ENCODE data around the gene ANAPC7.
"Not testable (repeated sequence)": the region's sequence is repeated elsewhere in the genome, so short reads cannot be mapped to it uniquely, and the experiment has no call there.

ANAPC7 gene

DNA sequence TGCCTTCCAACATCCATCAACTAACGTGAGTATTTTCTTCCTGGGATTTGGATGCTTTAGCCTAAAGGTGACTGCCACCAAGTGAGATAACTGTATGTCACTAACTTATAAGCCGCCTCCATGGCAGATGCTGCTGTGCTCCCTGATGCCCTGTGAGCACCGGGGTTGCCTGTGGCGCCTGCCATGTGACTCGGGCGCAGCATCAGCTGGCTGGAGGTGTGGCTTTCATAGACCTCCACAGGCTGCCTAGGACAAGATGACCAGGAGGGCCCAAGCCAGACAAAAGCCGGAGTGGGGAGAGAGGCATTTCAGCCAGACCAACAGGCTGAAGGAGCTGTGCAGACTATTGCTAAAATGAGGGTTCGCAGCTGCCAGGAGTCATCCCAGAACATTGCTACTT lies 55.7 kb downstream of the ANAPC7 start:
- no peak for DNase-seq
- TF ChIP-seq POLR2A (IDR thresholded peaks at IDR 0.05; ENCODE audit: low read length) (no peak), GATA1 (IDR thresholded peaks at IDR 0.05; ENCODE audit: low read depth, low read length) (no peak)

DNA sequence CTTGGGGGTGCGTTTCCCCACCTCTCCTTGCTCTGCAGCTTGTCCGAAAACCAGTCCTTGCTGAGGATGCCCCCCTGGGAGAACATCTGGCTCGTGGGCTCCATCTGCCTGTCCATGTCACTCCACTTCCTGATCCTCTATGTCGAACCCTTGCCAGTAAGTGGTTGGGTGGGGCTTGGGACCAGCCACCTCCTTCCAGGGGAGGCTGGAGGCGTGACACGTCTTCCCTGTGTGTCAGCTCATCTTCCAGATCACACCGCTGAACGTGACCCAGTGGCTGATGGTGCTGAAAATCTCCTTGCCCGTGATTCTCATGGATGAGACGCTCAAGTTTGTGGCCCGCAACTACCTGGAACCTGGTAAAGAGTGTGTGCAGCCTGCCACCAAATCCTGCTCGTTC lies 57.5 kb downstream of the ANAPC7 start:
- TF ChIP-seq POLR2A (IDR thresholded peaks at IDR 0.05; ENCODE audit: low read length) (no peak), GATA1 (IDR thresholded peaks at IDR 0.05; ENCODE audit: low read depth, low read length) (no peak)

DNA sequence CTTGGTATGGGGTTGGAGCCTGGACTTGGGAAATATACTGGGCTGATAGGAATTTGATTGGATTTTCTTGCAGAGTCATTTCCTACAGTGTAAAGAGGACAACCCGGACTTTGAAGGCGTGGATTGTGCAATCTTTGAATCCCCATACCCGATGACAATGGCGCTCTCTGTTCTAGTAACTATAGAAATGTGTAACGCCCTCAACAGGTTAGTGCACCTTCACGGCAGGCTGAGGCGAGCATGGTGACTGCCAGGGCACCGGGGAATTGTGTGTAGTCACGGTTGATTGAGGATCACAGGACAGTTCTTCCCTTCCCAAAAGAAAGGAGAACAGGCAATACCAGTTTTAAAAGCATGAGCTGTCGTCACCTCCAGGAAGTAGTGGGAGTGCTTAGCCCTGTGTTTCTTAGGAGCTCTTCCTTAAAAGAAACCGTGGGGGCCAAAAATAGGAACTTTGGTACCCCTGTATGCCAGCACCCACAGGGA lies 58.3 kb downstream of the ANAPC7 start:
- no peak for DNase-seq
- no peak for TF ChIP-seq POLR2A (IDR thresholded peaks at IDR 0.05; ENCODE audit: low read length)
- TF ChIP-seq GATA1 (IDR thresholded peaks at IDR 0.05; ENCODE audit: low read depth, low read length) = no peak

More for the DNA sequence above, 57.5 kb downstream of the ANAPC7 start:
- no peak for DNase-seq

DNA sequence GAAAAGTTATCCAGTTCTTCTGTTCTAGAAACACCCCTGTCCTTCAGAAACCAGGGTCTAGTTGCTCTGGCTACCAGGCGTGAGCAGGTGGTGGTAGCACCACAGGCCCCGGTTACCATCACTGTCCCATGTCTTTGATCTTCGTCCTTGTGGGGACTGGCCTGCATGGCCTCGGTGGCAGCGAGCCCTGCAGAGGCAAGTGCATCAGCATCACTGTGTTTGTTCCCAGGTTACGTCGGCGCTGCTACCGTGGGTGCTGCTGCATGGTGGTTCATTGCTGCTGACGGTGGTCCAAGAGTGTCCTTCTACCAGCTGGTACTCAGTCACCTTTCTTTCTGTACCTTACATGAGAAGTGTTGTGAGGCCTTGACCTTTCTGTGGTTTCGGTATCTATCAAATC lies 58.9 kb downstream of the ANAPC7 start:
- no peak for DNase-seq
- TF ChIP-seq POLR2A (IDR thresholded peaks at IDR 0.05; ENCODE audit: low read length) = no peak
- no peak for TF ChIP-seq GATA1 (IDR thresholded peaks at IDR 0.05; ENCODE audit: low read depth, low read length)

DNA sequence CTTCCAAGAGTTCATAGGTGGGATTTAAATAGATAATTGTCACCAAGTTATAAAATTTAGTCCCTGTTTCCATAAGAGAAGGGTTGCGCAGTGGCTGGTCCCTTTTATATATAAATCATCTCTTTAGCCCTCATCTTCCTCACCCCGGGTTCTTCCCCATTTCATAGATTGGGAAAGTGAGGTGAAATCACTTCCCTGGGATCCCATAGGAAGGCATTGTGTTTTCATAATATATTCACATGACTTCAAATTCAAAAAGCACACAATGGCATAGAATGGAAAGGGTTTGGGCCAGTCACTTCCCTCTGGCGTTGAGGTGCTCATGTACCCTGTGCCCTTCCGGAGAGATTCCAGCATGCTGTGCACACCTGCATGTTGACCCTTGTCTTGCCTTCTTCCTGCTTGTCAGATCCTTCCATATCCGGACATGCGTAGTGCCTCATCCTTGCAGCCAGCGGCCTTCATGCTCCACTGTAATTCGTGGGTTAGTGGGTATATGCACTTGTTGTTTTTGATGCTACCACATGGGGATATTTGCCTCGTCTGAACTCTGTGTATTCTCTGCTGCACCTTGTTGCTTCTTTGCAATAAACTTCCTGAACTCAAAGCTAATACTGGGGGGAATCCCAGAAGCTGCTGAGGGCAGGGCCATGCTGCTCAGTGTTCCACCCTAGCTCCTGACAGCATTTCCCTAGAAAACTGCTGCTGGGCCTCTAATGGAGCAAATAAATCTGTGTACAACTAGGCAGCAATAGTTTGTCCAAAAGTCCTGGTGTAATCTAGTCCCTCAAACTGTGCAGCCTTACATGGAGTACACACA lies 59.6 kb downstream of the ANAPC7 start:
- no peak for TF ChIP-seq POLR2A (IDR thresholded peaks at IDR 0.05; ENCODE audit: low read length)
- TF ChIP-seq GATA1 (IDR thresholded peaks at IDR 0.05; ENCODE audit: low read depth, low read length) = no peak
- no peak for DNase-seq

DNA sequence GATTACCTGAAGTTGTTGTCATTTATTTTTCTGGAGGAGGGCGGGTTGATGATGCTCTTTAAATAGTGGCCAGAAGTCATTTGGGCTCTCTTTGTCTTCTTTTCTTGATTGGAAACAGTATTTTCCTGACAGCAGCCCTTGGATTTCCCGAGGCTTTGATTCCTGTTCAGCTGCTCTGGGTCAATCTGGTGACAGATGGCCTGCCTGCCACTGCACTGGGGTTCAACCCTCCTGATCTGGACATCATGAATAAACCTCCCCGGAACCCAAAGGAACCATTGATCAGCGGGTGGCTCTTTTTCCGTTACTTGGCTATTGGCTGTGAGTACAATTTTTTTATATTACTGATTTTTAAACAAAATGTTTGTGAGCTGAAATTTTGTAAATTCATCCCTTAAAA lies 60.4 kb downstream of the ANAPC7 start:
- TF ChIP-seq GATA1 (IDR thresholded peaks at IDR 0.05; ENCODE audit: low read depth, low read length) = no peak
- TF ChIP-seq POLR2A (IDR thresholded peaks at IDR 0.05; ENCODE audit: low read length) = no peak
- DNase-seq = no peak

DNA sequence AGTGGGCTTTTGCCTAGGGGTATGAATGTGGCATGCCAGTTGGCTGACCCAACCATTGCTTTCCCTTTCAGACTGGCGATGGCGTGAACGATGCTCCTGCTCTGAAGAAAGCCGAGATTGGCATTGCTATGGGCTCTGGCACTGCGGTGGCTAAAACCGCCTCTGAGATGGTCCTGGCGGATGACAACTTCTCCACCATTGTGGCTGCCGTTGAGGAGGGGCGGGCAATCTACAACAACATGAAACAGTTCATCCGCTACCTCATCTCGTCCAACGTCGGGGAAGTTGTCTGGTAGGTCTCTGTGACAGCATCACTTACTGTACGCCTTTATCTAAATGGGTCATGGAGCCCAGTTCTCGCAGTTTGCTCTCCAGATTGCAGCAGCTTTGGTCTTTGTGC lies 61.4 kb downstream of the ANAPC7 start:
- DNase-seq = no peak
- TF ChIP-seq GATA1 (IDR thresholded peaks at IDR 0.05; ENCODE audit: low read depth, low read length) = no peak
- no peak for TF ChIP-seq POLR2A (IDR thresholded peaks at IDR 0.05; ENCODE audit: low read length)

DNA sequence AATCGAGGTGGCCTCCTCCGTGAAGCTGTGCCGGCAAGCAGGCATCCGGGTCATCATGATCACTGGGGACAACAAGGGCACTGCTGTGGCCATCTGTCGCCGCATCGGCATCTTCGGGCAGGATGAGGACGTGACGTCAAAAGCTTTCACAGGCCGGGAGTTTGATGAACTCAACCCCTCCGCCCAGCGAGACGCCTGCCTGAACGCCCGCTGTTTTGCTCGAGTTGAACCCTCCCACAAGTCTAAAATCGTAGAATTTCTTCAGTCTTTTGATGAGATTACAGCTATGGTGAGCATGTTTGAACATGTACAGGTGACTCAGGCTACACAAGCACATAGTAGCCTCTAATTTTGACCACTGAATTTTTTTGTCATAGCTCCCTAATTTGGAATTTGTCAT lies 62.8 kb downstream of the ANAPC7 start:
- TF ChIP-seq POLR2A (IDR thresholded peaks at IDR 0.05; ENCODE audit: low read length) = no peak
- TF ChIP-seq GATA1 (IDR thresholded peaks at IDR 0.05; ENCODE audit: low read depth, low read length) = no peak
- no peak for DNase-seq

DNA sequence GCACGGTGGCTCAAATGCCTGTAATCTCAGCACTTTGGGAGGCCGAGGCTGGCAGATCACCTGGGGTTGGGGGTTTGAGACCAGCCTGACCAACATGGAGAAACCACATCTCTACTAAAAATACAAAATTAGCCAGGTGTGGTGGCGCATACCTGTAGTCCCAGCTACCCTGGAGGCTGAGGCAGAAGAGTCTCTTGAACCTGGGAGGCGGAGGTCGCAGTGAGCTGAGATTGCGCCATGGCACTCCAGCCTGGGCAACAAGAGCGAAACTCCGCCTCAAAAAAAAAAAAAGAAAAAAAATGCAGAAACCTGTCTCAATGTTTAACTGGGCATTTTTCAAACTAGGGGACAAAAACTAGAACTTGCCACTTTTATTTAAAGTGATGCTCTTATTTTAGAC lies 63.2 kb downstream of the ANAPC7 start:
- not testable (repeated sequence) for DNase-seq

DNA sequence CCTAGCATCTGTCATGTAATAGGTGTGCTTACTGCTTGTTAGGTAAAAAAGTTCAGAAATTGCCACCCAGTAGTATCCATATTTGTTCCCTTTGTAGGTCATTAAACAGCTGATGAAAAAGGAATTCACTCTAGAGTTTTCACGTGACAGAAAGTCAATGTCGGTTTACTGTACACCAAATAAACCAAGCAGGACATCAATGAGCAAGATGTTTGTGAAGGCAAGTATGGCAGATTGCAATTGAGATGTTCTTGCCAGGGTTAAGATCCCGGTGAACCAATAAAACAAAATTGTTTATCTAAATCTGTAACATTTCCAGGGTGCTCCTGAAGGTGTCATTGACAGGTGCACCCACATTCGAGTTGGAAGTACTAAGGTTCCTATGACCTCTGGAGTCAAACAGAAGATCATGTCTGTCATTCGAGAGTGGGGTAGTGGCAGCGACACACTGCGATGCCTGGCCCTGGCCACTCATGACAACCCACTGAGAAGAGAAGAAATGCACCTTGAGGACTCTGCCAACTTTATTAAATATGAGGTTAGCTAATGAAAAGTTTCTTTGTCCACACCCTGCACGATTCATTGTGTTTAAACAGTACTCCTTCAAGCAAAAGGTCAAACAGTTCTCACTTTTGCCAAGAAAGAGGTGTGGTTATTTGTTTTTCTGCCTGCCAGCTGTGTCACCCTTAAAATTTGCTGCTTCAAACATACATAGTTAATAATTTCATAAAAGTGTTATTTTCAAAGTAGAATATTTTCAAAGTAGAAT lies 64.1 kb downstream of the ANAPC7 start:
- no peak for TF ChIP-seq POLR2A (IDR thresholded peaks at IDR 0.05; ENCODE audit: low read length)
- DNase-seq = no peak

DNA sequence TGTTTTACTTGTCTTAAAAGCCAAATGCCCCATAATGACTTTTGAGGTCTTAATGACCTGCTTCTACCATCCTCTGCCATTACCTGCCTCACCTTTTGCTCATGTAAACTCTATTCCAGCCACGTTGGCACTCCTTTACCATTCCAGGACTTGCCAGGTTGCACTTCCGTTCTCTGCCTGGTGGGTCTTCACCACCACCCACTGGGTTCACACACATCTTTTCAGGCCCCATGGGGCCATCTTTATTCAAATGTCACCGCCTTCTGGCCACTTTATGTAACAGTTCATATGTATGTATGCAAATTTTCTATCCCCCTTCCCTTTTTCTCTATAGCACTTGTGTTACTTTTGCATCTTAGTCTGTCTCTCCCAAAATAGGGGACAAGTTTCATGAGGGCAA lies 64.8 kb downstream of the ANAPC7 start:
- peak; percentile 17 to 26 for DNase-seq
- TF ChIP-seq GATA1 (IDR thresholded peaks at IDR 0.05; ENCODE audit: low read depth, low read length) (no peak), POLR2A (IDR thresholded peaks at IDR 0.05; ENCODE audit: low read length) (no peak)

DNA sequence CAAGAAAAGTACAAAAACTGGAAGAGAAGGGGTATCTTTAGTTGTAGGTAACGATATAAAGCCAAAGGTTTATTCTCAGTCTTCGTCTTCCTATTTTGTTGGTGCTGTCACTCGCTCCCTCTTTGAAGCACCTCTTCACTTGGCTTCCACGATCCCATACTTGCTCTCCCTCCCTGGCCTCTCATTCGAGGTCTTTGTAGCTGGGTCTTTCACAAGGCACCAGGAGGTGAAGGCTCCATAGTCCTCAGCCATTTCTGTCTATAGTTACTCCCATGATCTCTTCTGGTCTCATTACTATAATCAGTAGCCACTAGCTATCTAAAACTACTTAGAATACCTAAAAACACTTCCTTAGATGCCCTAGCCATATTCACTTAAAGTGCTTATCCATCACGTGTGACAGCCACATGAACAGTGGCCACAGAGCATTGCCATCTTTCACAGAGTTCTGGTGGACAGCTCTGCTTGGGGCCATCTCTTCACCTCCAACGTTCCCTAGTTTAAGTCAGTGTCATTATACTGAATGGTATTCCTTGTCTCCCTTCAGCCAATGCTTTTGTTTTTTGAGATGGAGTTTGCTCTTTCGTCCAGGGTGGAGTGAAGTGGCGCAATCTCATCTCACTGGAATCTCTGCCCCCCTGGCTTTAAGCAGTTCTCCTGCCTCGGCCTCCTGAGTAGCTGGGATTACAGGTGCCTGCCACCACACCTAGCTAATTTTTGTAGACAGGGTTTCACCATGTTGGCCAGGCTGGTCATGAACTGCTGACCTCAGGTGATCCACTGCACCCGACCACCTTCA lies 65.4 kb downstream of the ANAPC7 start:
- DNase-seq = no peak
- TF ChIP-seq POLR2A (IDR thresholded peaks at IDR 0.05; ENCODE audit: low read length) (no peak), GATA1 (IDR thresholded peaks at IDR 0.05; ENCODE audit: low read depth, low read length) (no peak)

DNA sequence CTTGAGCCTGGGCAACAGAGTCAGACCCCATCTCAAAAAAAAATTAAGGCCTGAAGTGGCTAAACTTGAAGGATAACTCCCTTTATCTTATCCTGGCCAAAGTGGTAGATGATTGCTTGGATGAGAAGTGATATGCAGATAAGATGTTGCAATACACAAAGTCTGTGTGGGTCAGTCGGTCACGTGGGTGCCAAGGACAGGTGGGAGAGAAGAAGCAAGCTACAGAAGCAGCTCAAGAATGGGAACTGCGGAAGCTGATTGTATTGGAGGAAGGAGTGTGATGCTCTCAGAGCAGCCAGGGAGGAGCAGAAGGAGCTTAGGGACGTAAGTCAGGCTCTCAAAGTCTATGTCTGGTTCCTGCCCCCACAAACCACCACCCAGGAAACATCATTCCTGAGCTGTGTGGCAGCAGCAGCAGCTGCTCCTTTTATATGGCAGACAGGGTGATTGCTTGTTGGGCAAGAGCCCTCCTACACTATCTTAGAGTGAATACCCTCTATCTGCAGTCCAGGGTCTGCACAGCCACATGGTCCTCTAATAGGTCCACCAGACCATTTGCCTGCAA lies 67.9 kb downstream of the ANAPC7 start:
- DNase-seq = no peak
- TF ChIP-seq POLR2A (IDR thresholded peaks at IDR 0.05; ENCODE audit: low read length) = no peak
- TF ChIP-seq GATA1 (IDR thresholded peaks at IDR 0.05; ENCODE audit: low read depth, low read length) = no peak

DNA sequence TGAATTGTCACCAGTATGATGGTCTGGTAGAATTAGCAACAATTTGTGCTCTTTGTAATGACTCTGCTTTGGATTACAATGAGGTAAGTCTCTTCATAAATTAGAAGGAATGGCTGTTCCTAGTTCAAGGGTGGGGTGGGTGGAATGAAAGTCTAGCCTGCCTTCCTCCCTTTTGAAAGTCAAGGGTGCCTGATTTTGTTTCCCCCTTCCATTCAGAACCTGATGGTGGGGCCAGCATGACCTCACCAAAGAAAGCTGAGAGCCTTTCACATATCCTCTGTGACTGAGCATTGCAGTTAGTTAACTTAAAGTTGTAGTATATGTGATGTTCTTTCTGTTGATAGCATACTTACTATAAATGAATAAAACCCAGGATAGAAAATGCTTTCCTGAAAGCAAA lies 70.3 kb downstream of the ANAPC7 start:
- no peak for DNase-seq
- no peak for TF ChIP-seq POLR2A (IDR thresholded peaks at IDR 0.05; ENCODE audit: low read length)
- no peak for TF ChIP-seq GATA1 (IDR thresholded peaks at IDR 0.05; ENCODE audit: low read depth, low read length)

All from erythroblast (primary cell).